PFSK-1 (cell line): ENCODE results near the gene NEU1. TPM values are rescaled to one million over a fixed set of nuclear protein-coding genes. Genes with fewer than 3 reads are reported as not detected.

Source experiments
- FOXP2 ChIP-seq: optimal IDR thresholded peaks from 2 replicates; pipeline ENCODE3; 2011; ENCODE audit warnings: borderline replicate concordance, control low read depth, inconsistent platforms; ENCODE audit not compliant: insufficient read depth; ENCODE audit errors: extremely low read length, extremely low read depth
- POLR2AphosphoS5 ChIP-seq: IDR thresholded peaks from 2 replicates; pipeline ENCODE4 v1.6.1; 2012; ENCODE audit warnings: low read depth, mild to moderate bottlenecking, control low read depth, low read length, moderate library complexity
- REST ChIP-seq, 2 experiments: IDR thresholded peaks; 2 replicates each; pipeline versions ENCODE4 v1.6.1 to v1.8.0; 2011 to 2012; ENCODE audit warnings: low read depth in 2 of 2, low read length in 2 of 2, control low read depth in 1 of 2, inconsistent platforms in 1 of 2, mild to moderate bottlenecking in 1 of 2, moderate library complexity in 1 of 2; ENCODE audit not compliant: insufficient read depth in 1 of 2
- SIN3A ChIP-seq: IDR thresholded peaks from 2 replicates; pipeline ENCODE4 v1.6.1; 2012; ENCODE audit warnings: mild to moderate bottlenecking, low read length, moderate library complexity, borderline replicate concordance; ENCODE audit not compliant: insufficient read depth
- TAF1 ChIP-seq: IDR thresholded peaks from 2 replicates; pipeline ENCODE4 v1.6.1; 2012; ENCODE audit warnings: low read length, control low read depth, borderline replicate concordance; ENCODE audit not compliant: insufficient read depth
- polyA plus RNA-seq: library from polyadenylated mRNA; unstranded; fragments of >200 nt; gene quantifications from one replicate; pipeline ENCODE4 v1.2.1, GENCODE V29; 2012; ENCODE audit warnings: low read depth, missing spikeins; ENCODE audit not compliant: insufficient read length

The NEU1 gene
- 95.0 TPM for polyA plus RNA-seq

- TF ChIP-seq SIN3A (peak; percentile 100), REST (IDR thresholded peaks at IDR 0.05; ENCODE audit: insufficient read depth in 1 of 2, low read depth in 2 of 2, low read length in 2 of 2) (peak; percentile 49 to 58; a peak in 1 of 4 replicates), POLR2AphosphoS5 (peak; percentile 99), TAF1 (peak; percentile 92), FOXP2 (peak; percentile 75)
These were observed at the start of gene NEU1 for GRCh38 chr6:31862344-31863235. Gene NEU1, minus strand, starts transcription at chr6:31862821. Its CDS starts 45 bp downstream, at chr6:31862776.

GRCh38 chr6:31911826-31912585 is 49.4 kb upstream of the NEU1 start:
- TF ChIP-seq FOXP2: no peak

GRCh38 chr6:31908791-31909190 is 46.2 kb upstream of the NEU1 start:
- no peak for TF ChIP-seq POLR2AphosphoS5
- TF ChIP-seq FOXP2: no peak
- no peak for TF ChIP-seq REST (IDR thresholded peaks at IDR 0.05; ENCODE audit: insufficient read depth in 1 of 2, low read depth in 2 of 2, low read length in 2 of 2)
- TF ChIP-seq TAF1: no peak
- TF ChIP-seq SIN3A: no peak

DNA sequence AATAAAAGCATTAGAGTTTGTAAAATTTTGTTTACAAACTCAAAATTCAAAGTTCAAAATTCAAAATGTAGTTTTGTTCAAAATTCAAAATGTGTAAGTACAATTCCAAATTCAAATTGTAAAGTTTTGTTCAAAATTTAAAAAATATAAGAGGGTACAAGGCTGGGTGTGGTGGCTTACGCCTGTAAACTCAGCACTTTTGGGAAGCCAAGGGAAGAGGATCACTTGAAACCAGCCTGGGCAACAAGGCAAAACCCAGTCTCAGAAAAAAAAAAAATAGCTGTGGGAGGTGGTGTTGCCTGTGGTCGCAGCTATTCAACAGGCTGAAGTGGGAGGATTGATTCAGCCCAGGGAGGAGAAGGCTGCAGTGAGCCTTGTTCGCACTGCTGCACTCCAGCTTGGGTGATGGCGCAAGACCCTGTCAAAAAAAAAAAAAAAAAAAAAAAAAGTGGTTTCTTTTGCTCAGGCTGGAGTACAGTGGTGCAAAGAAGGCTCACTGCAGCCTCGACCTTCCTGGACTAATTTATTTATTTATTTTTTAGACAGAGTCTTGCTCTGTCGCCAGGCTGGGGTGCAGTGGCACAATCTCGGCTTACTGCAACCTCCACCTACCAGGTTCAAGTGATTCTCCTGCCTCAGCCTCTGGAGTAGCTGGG is 44.7 kb upstream of the NEU1 start:
- TF ChIP-seq REST (IDR thresholded peaks at IDR 0.05; ENCODE audit: insufficient read depth in 1 of 2, low read depth in 2 of 2, low read length in 2 of 2) (no peak), SIN3A (no peak), TAF1 (no peak), POLR2AphosphoS5 (no peak), FOXP2 (no peak)

DNA sequence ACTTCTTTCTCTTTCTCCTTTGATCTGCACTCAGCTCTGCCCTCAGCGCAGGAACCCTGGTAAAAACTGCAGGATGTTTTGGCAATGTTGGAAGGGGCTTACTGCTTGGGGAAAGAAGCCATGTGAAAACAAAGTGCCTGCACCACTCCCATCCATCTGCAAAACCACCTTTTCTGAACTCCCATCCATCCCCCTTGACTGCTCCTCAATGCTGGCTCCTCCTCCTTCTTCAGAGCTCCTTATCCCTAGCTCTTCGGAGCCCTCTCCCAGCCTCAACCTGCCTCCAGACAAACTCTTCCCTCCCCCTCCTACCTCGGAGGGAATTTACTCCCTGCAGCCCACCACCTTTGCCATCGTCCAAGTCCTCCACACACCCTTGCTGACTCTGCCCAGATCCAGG is 43.5 kb upstream of the NEU1 start:
- TF ChIP-seq REST (IDR thresholded peaks at IDR 0.05; ENCODE audit: insufficient read depth in 1 of 2, low read depth in 2 of 2, low read length in 2 of 2) (no peak), FOXP2 (no peak), SIN3A (no peak), TAF1 (no peak), POLR2AphosphoS5 (no peak)
